Astrocyte of the spinal cord (primary cell): ENCODE data around the gene MYCBPAP.
A peak's percentile ranks its signal among the peaks of the same experiment; 100 is the strongest.

Experiments
- DNase-seq: peaks from one replicate; pipeline ENCODE4 v3.0.0; 2011; ENCODE audit warnings: low read depth, low spot score
- H3K4me3 ChIP-seq: 2 replicates; pipeline ENCODE4 v1.5.1; 2011; ENCODE audit warnings: low read depth, mild to moderate bottlenecking, low read length, moderate library complexity
- CTCF ChIP-seq: IDR thresholded peaks from 2 replicates; pipeline ENCODE4 v1.5.1; 2012; ENCODE audit warnings: low read depth, mild to moderate bottlenecking, low read length, inconsistent platforms
- in situ Hi-C: cut with HindIII; loops from 2 replicates; pipeline ENCODE4 v1.10.0; 2017; ENCODE audit warnings: low sequenced_read_pairs

MYCBPAP gene

GRCh38 chr17:50558091-50558490 lies 49.9 kb downstream of the MYCBPAP start:
- in situ Hi-C loops, result no loop called here
- no peak for TF ChIP-seq CTCF
- DNase-seq, result no peak
- no peak overlapping the region for H3K4me3 ChIP-seq

- H3K4me3 ChIP-seq, result no peak overlapping the region
- in situ Hi-C loops, result no loop called here
These were observed 50.3 kb downstream of the MYCBPAP start for GRCh38 chr17:50558581-50558940.

GRCh38 chr17:50558941-50559614 lies 50.8 kb downstream of the MYCBPAP start:
- no peak overlapping the region for H3K4me3 ChIP-seq
- no peak for TF ChIP-seq CTCF
- DNase-seq, result no peak
- in situ Hi-C loops, result no loop called here

More at GRCh38 chr17:50558581-50558940, 50.3 kb downstream of the MYCBPAP start:
- TF ChIP-seq CTCF, result no peak
- no peak for DNase-seq

- no peak for TF ChIP-seq CTCF
- in situ Hi-C loops, result no loop called here
- DNase-seq, result no peak
- peak overlapping the region; percentile 35 for H3K4me3 ChIP-seq
These were observed 51.5 kb downstream of the MYCBPAP start for GRCh38 chr17:50559674-50560184.

GRCh38 chr17:50560185-50560824 lies 52.1 kb downstream of the MYCBPAP start, which contains the start of gene CACNA1G:
Gene CACNA1G, plus strand, starts transcription at chr17:50560715. Its CDS starts 745 bp downstream, at chr17:50561460.
- H3K4me3 ChIP-seq, result peak within 1 kb of the TSS; percentile 35
- peak; percentile 76 for DNase-seq
- no peak for TF ChIP-seq CTCF
- in situ Hi-C loops, result no loop called here

- DNase-seq, result no peak
- TF ChIP-seq CTCF, result no peak
- H3K4me3 ChIP-seq, result peak overlapping the region; percentile 12
These were observed 52.9 kb downstream of the MYCBPAP start for GRCh38 chr17:50560931-50561745.

More at GRCh38 chr17:50560931-50561745, 52.9 kb downstream of the MYCBPAP start:
- in situ Hi-C loops, result no loop called here
